ENCODE results near the gene MBTD1.

- no peak for TF ChIP-seq GATA2 (IDR thresholded peaks at IDR 0.05; ENCODE audit: low read depth, low read length)
- TF ChIP-seq GATA3 (IDR thresholded peaks at IDR 0.05; ENCODE audit: low read depth, low read length), result no peak
These were observed 93.5 kb downstream of the MBTD1 start, which contains the start of gene NME2 for GRCh38 chr17:51166198-51166986.

Data from SH-SY5Y (cell line).